Left cardiac atrium (tissue), 4 donors: ENCODE data around the gene SLC35B2. TPM values are rescaled to one million over a fixed set of nuclear protein-coding genes. Genes with fewer than 3 reads are reported as not detected.
"Not testable (repeated sequence)": the region's sequence is repeated elsewhere in the genome, so short reads cannot be mapped to it uniquely, and the experiment has no call there.

Source experiments
- ATAC-seq, 2 donors: fragments of 200-7000 bp; cut with Tn5 transposase; one replicate each; pipeline ENCODE4 v1.9.1; 2020; ENCODE audit warnings: mild to moderate bottlenecking in 2 of 2, moderate library complexity in 2 of 2
- DNase-seq: peaks from one replicate; pipeline ENCODE4 v3.0.0-alpha.2; 2020
- intact Hi-C, 2 donors: fragments of 100-400 bp; cut with DNase I; formaldehyde crosslinking; loops; one replicate each; pipeline versions ENCODE4 v1.14.1 to v1.15.1; 2022 to 2023
- total RNA-seq, 2 donors: library from RNA; stranded (reverse); fragmentation: NEBNext Ultra II Directional; extraction: Animal tissue kit (Norgen Biotek cat#: 25700); gene quantifications; one replicate each; pipeline ENCODE4 v1.2.1, GENCODE V29; 2021
- donor health status: DM: no; HTN: yes; CAD: no.
- donor health status: DM: no; HTN: yes; CAD: no; lungs with severe emphysema.
- donor health status: DM: yes; HTN: yes; CAD: no.
- donor health status: Dilated cardiomyopathy.

Gene SLC35B2
- total RNA-seq, 2 donors from 2014 or later: 23.3 to 29.9 TPM

- DNase-seq (peak; percentile 95), ATAC-seq (peak; percentile 87 to 90)
- intact Hi-C loops: no loop called here
These were observed 10.5 kb downstream of the SLC35B2 start, which contains the start of gene HSP90AB1 for GRCh38 chr6:44246663-44247337. Gene HSP90AB1 (plus strand): TSS chr6:44247101. CDS start chr6:44248630, 1,529 bp downstream.

- ATAC-seq (peak; percentile 81 to 86), DNase-seq (peak; percentile 93)
- intact Hi-C loops: no loop called here
These were observed 11.2 kb downstream of the SLC35B2 start for GRCh38 chr6:44245912-44246662.

- intact Hi-C loops: no loop called here
- no peak for ATAC-seq
- no peak for DNase-seq
These were observed 11.9 kb downstream of the SLC35B2 start for GRCh38 chr6:44245391-44245911.

GRCh38 chr6:44243345-44243744 is 14.0 kb downstream of the SLC35B2 start:
- DNase-seq (peak; percentile 2), ATAC-seq (no peak)
- intact Hi-C loops: no loop called here

GRCh38 chr6:44238687-44239350 is 18.5 kb downstream of the SLC35B2 start:
- DNase-seq (peak; percentile 11), ATAC-seq (no peak)
- intact Hi-C loops: loop anchor here (2.0 to 10.0 kb wide), 3 partner anchors 66 to 134 kb away; no protein-coding TSS in a partner anchor

GRCh38 chr6:44237813-44238433 is 19.4 kb downstream of the SLC35B2 start:
- intact Hi-C loops: loop anchor here (2.0 to 10.0 kb wide), 3 partner anchors 65 to 133 kb away; no protein-coding TSS in a partner anchor
- ATAC-seq (peak; percentile 80 to 86), DNase-seq (peak; percentile 83)

- intact Hi-C loops: loop anchor here (5.0 to 10.0 kb wide), 2 partner anchors 65 to 132 kb away; no protein-coding TSS in a partner anchor
- ATAC-seq (peak; percentile 80 to 91), DNase-seq (peak; percentile 92)
These were observed 20.1 kb downstream of the SLC35B2 start for GRCh38 chr6:44237021-44237812.

- DNase-seq (peak; percentile 7), ATAC-seq (no peak)
- intact Hi-C loops: loop anchor here (5.0 to 10.0 kb wide), 2 partner anchors 64 to 131 kb away; no protein-coding TSS in a partner anchor
These were observed 21.3 kb downstream of the SLC35B2 start for GRCh38 chr6:44235891-44236516.

GRCh38 chr6:44235269-44235668 is 22.1 kb downstream of the SLC35B2 start:
- ATAC-seq: no peak
- DNase-seq: no peak
- intact Hi-C loops: loop anchor here (5.0 to 10.0 kb wide), 2 partner anchors 63 to 130 kb away; no protein-coding TSS in a partner anchor

- peak; percentile 62 to 67 for ATAC-seq
- peak; percentile 88 for DNase-seq
- intact Hi-C loops: loop anchor here (5.0 to 10.0 kb wide), 2 partner anchors 62 to 130 kb away; no protein-coding TSS in a partner anchor
These were observed 23.0 kb downstream of the SLC35B2 start for GRCh38 chr6:44234101-44235025.

- DNase-seq (no peak), ATAC-seq (peak; percentile 0 to 1)
- intact Hi-C loops: loop anchor here (10.0 kb wide), 1 partner anchor 129 kb away; no protein-coding TSS in a partner anchor
These were observed 23.7 kb downstream of the SLC35B2 start for GRCh38 chr6:44233567-44234100.

- intact Hi-C loops: loop anchor here (10.0 kb wide), 1 partner anchor 128 kb away; no protein-coding TSS in a partner anchor
- ATAC-seq (no peak), DNase-seq (no peak)
These were observed 24.4 kb downstream of the SLC35B2 start for GRCh38 chr6:44232676-44233566.

- not testable (repeated sequence) for DNase-seq, ATAC-seq
- intact Hi-C loops: loop anchor here (10.0 kb wide), 1 partner anchor 127 kb away; no protein-coding TSS in a partner anchor
These were observed 25.9 kb downstream of the SLC35B2 start for GRCh38 chr6:44231426-44231825.

GRCh38 chr6:44230034-44230675 is 27.2 kb downstream of the SLC35B2 start:
- no peak for DNase-seq
- intact Hi-C loops: loop anchor here (10.0 kb wide), 1 partner anchor 125 kb away; no protein-coding TSS in a partner anchor
- ATAC-seq: no peak
